HG03139 (cell line): ENCODE results near the gene DMBT1.
"Not testable (repeated sequence)": the region's sequence is repeated elsewhere in the genome, so short reads cannot be mapped to it uniquely, and the experiment has no call there.

Experiments used
- ATAC-seq: cut with Tn5 transposase; IDR thresholded peaks from one replicate; pipeline ENCODE4 v1.9.1; 2021; ENCODE audit not compliant: unreplicated experiment

Gene DMBT1

GRCh38 chr10:122577311-122577885, 16.8 kb downstream of the DMBT1 start:
- ATAC-seq: no peak

DNA sequence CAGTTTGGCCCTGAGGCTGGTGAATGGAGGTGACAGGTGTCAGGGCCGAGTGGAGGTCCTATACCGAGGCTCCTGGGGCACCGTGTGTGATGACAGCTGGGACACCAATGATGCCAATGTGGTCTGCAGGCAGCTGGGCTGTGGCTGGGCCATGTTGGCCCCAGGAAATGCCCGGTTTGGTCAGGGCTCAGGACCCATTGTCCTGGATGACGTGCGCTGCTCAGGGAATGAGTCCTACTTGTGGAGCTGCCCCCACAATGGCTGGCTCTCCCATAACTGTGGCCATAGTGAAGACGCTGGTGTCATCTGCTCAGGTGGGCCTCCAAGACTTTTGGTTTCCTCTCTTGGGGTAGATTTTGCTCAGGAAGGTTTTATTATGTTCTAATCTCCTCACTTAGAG, 25.5 kb downstream of the DMBT1 start:
- ATAC-seq: not testable (repeated sequence)

GRCh38 chr10:122587098-122587760, 26.7 kb downstream of the DMBT1 start:
- ATAC-seq: no peak

DNA sequence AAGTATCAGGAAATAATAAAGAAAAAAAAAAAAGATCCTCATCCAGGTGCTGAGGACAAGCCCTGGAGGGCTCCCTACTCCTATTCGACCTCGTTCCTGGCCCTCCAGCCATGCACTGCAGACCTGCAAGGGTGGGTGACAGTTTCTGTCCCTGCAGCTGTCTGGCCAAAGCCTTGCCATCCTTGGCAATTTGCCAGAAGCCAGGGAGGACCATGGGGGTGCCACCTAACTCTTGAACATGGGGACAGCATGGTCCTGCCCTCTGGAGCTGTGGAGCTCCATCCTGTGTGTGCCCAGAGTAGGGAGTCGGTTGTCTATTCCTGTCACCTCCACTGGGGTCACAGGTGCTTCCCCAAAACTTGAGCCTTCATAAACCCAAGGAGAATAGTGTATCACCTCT, 27.8 kb downstream of the DMBT1 start:
- ATAC-seq: no peak

GRCh38 chr10:122590153-122590552, 29.6 kb downstream of the DMBT1 start:
- no peak for ATAC-seq

- no peak for ATAC-seq
Measured at GRCh38 chr10:122591736-122592135, 31.2 kb downstream of the DMBT1 start.

DNA sequence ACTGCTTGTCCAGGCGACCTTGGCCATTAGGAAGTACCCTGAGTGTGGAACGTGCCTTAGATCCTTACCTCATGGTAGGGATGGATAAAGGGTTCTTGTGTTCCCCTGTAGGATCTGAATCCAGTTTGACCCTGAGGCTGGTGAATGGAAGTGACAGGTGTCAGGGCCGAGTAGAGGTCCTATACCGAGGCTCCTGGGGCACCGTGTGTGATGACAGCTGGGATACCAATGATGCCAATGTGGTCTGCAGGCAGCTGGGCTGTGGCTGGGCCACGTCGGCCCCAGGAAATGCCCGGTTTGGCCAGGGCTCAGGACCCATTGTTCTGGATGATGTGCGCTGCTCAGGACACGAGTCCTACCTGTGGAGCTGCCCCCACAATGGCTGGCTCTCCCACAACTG, 31.6 kb downstream of the DMBT1 start:
- ATAC-seq: no peak

- ATAC-seq: no peak
Measured at GRCh38 chr10:122617476-122618270, 57.1 kb downstream of the DMBT1 start.

DNA sequence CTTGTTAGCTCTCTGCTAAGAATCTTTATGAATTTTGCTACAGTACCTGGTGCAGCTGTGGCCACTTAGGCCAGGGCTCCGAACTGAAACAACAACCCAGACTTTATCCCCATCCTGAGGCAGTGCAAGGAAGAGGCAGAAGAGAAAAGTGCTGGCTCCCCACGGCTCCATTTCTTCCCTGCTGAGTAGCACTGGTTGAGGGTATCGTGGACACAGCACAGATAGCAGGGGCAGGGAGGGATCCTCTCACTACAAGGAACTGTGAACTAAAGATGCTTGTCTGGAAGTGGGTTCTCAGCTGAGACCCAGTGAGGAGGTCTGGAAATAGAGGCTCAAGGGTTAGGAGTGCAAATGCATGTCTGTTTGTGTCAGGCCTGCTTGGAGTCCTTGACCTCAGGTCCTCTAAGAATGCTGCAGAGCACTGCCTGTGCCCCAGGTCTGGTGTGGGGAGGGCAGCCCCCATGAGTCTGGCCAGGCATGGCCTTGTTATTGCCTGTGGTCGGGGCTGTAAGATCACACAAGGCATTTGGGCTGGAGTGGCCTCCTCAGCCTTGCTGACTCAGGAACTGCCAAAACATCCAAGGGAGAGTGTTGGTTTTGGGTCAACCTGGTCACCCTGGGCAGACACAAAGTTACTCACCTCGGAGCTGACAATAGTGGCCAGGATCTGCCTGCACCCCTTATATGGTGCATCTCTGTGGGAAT, 58.1 kb downstream of the DMBT1 start:
- ATAC-seq: no peak

GRCh38 chr10:122620961-122621360, 60.4 kb downstream of the DMBT1 start:
- not testable (repeated sequence) for ATAC-seq

- ATAC-seq: no peak
Measured at GRCh38 chr10:122624546-122624945, 64.0 kb downstream of the DMBT1 start.

- ATAC-seq: no peak
Measured at GRCh38 chr10:122630526-122630925, 70.0 kb downstream of the DMBT1 start.

DNA sequence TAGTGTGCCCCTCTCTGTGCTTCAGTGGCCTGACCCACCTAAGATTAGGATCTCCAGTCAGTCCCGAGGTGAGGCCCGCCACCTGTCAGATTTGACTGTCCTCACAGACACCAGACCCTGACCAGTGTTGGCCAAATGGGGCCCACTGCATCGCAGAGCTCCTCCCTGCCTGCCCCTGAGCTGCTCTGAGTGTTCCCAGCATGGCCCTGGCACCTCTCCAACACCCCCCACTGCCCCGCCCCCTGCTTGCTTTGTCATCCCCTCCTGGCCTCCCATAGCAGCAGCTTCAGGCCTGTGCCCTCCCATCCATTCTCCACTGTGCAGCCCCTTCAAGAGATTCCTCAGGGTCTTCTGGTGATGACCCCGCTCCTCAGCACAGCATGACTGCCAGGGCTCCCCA, 71.5 kb downstream of the DMBT1 start:
- ATAC-seq: no peak

DNA sequence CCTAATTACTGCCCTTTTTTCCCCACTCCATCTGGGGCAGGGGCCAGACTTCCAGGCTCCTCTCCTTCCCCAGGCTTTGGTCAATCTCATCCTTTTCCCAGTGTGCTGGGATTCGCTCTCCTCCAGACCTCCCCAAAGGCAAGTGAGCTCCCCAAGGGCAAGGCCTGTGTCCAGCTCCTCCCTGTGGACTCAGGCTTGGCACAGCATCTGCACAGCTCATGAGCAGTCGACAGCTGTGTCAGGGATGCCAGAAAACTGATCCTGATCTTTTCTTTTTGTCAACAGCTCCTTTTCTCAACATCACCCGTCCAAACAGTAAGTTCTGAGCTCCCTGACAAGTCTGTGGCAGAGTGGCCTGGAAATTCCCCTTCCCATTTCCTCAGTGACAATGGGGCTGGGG, 72.0 kb downstream of the DMBT1 start:
- ATAC-seq: no peak

DNA sequence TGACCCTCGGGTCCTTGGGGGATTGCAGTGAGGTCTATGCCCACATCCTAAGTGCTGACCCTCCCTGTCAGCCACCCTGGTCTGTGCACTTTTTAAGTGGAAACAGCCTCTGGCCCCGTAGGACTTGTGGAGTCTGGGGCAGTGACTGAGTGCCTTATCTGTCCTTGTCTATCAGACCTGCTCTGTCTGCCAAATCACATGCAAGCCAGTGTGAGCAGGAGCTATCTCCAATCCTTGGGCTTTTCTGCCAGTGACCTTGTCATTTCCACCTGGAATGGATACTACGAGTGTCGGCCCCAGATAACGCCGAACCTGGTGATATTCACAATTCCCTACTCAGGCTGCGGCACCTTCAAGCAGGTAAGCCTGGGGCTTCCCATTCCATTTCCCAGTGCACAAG, 76.4 kb downstream of the DMBT1 start:
- no peak for ATAC-seq

GRCh38 chr10:122637376-122637775, 76.8 kb downstream of the DMBT1 start:
- no peak for ATAC-seq

GRCh38 chr10:122638106-122638505, 77.6 kb downstream of the DMBT1 start:
- ATAC-seq: no peak

DNA sequence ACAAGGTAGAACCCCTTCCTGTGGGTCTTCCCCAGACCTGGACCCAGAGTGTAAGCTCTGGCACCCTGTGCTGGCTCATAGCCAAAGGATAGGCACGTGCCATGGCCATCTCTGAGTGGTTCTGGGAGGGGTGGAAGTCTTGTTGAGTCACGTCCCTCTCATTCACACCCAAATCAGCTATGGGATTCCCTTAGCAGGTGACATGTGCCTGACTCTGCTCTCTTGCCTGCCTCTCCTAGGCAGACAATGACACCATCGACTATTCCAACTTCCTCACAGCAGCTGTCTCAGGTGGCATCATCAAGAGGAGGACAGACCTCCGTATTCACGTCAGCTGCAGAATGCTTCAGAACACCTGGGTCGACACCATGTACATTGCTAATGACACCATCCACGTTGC, 79.2 kb downstream of the DMBT1 start:
- ATAC-seq: no peak

GRCh38 chr10:122640921-122641320, 80.4 kb downstream of the DMBT1 start:
- ATAC-seq: no peak

- no peak for ATAC-seq
Measured at GRCh38 chr10:122642726-122643605, 82.4 kb downstream of the DMBT1 start.
